Cerebellar cortex (tissue), 1 donor: ENCODE results near the gene LGSN.
"Not testable (repeated sequence)": the region's sequence is repeated elsewhere in the genome, so short reads cannot be mapped to it uniquely, and the experiment has no call there.

Source experiments
- DNase-seq: peaks from one replicate; pipeline ENCODE4 v3.0.0-alpha.2; 2015; ENCODE audit warnings: low spot score

The LGSN gene

DNA sequence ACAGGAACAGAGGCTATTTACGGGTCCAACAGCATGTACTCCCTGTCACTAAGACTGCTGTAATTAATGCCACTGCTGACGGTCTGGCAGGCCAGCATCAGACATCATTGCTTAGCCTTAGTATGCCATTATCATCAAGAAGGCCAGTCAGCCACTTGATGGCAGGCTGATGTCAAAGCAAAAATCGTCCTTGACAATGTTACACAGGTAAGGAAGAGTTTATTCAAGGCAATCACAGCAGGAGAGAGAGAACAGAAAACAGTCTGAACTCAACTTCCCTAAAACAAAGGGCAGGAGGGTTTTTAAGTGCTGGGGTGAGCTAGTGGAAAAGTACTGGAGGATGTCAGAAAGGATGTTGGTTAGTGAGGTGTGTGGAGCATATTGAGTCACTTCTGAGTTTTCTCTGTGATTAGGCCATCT, 83.4 kb downstream of the LGSN start:
- no peak for DNase-seq

DNA sequence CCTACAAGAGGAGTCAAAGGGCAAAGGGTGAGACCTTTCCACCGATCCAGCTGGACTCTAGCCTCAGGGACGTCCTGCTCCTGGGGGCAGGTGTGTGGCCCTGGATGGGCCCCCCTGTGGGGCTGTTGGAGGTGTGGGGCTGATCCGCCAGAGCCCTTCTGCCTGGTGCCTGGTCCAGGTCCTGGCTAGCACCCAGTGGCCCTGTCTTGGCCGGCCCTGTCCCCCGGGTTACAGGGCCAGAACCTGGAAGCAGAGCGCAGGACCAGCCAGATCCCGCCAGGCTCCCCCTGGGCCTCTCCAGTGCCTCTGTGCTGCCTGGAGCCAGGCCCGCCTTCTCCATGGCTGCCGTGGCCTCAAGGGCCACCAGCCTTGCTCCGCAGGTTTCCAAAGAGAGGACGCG, 89.3 kb downstream of the LGSN start:
- DNase-seq = not testable (repeated sequence)

DNA sequence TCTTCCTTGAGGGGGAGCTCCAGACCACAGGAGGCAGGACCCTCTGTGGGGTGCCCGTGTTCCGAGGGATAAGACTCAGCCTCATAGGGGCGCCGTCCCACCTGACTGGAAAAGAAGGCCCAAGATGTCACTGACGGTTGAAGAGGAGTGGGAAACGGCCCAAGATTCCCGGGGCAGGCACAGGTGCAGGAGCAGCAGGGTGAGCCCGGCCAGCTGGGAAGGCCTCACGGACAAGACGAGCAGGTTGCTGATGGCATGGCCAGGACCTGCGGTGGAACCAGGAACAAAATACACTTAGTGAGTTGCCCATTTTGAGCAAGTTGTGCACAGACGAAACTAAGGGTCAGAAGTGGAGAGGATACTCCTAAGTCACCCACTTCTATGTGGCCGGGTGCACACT, 89.8 kb downstream of the LGSN start:
- DNase-seq = not testable (repeated sequence)

DNA sequence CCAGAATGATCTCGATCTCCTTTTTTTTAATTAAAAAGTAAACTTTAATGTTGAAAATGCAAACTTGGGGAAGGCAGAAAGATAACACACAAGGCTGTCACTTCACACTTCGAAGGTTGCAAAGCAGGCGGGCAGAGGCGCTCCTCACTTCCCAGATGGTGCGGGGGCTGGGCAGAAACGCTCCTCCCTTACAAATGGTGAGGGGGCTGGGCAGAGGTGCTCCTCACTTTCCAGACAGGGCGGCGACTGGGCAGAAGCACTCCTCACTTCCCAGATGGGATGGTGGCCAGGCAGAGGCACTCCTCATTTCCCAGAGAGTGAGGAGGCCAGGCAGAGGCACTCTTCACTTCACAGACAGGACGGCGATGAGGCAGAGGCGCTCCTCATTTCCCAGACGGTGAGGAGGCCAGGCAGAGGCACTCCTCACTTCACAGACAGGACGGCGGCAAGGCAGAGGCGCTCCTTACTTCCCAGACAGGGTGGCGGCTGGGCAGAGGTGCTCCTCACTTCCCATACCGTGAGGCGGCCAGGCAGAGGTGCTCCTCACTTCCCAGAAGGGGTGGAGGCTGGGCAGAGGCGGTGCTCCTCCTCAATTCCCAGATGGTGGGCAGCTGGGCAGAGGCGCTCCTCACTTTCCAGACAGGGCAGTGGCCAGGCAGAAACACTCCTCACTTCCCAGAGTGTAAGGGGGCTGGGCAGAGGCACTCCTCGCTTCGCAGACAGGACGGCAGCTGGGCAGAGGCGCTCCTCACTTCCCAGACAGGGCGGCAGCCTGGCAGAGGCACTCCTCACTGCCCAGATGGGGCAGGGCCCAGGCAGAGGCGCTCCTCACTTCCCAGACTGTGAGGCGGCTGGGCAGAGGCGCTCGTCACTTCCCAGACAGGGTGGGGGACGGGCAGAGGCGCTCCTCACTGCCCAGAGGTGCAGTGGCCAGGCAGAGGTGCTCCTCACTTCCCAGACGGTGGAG, 91.6 kb downstream of the LGSN start:
- not testable (repeated sequence) for DNase-seq

DNA sequence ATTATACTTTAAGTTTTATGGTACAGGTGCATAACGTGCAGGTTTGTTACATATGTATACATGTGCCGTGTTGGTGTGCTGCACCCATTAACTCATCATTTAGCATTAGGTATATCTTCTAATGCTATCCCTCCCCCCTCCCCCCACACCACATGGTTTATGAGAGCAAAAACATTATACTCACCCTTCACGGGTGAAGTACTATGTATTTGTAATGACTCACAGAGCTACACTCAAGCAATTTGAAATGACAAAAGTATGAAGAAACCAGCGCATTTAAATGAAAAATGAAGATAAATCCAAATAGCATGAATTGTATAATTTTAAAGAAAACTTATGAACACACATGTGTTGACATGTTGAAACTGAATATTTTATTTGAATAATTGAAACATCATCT, 93.8 kb downstream of the LGSN start:
- DNase-seq = not testable (repeated sequence)
